ENCODE data around the gene DNAJB1. TPM values are rescaled to one million over a fixed set of nuclear protein-coding genes. Genes with fewer than 3 reads are reported as not detected.

Gene DNAJB1
- total and polyA plus RNA-seq, 2 experiments from 2014 or later, result 101 to 124 TPM

- H3K27ac ChIP-seq, result peak overlapping the region; percentile 69
- H3K9me2 ChIP-seq (ENCODE audit: insufficient read depth), result no peaks in the 10 kb centered on the region
- H4K20me1 ChIP-seq (ENCODE audit: insufficient read depth), result no peaks in the 10 kb centered on the region
- H3K9ac ChIP-seq, result peak overlapping the region; percentile 32
- peaks cover 26% of the 10 kb centered on the region for H3F3A ChIP-seq (ENCODE audit: insufficient read depth)
- TF ChIP-seq EZH2 (IDR thresholded peaks at IDR 0.05; ENCODE audit: insufficient read depth, poor library complexity, severe bottlenecking) (no peak), EZH2phosphoT487 (IDR thresholded peaks at IDR 0.05; ENCODE audit: insufficient read depth, low read depth) (no peak)
- peaks cover 15% of the 10 kb centered on the region for H3K36me3 ChIP-seq (ENCODE audit: low read depth)
- no peaks in the 10 kb centered on the region for H3K27me3 ChIP-seq (replicated peaks; ENCODE audit: insufficient read depth)
- no peak overlapping the region for H2AFZ ChIP-seq
- in situ Hi-C loops (cut with MboI), result no loop called here
- no peaks in the 10 kb centered on the region for H3K9me3 ChIP-seq (ENCODE audit: low read depth)
- H3K4me2 ChIP-seq (ENCODE audit: unreplicated experiment), result no peak overlapping the region
- no peak overlapping the region for H3K4me3 ChIP-seq
- 40 to 50% methylated on average over 2 of the region's 2 CpGs for WGBS, 2 experiments (ENCODE audit: low coverage in 1 of 2, low lambda C conversion rate in 2 of 2, missing lambda C conversion rate in 2 of 2)
- H3K4me1 ChIP-seq (ENCODE audit: insufficient read depth), result peaks cover 24% of the 10 kb centered on the region
- peak; percentile 87 for DNase-seq
- H3K79me2 ChIP-seq (ENCODE audit: insufficient read depth), result peaks cover 27% of the 10 kb centered on the region
These were observed 1.7 kb upstream of the DNAJB1 start for GRCh38 chr19:14519860-14520407.

GRCh38 chr19:14519245-14519859 is 1.2 kb upstream of the DNAJB1 start:
- 87 to 90% methylated on average over 22 of the region's 22 CpGs for WGBS, 2 experiments (ENCODE audit: low coverage in 1 of 2, low lambda C conversion rate in 2 of 2, missing lambda C conversion rate in 2 of 2)
- peak overlapping the region; percentile 78 for H3K4me2 ChIP-seq (ENCODE audit: unreplicated experiment)

DNA sequence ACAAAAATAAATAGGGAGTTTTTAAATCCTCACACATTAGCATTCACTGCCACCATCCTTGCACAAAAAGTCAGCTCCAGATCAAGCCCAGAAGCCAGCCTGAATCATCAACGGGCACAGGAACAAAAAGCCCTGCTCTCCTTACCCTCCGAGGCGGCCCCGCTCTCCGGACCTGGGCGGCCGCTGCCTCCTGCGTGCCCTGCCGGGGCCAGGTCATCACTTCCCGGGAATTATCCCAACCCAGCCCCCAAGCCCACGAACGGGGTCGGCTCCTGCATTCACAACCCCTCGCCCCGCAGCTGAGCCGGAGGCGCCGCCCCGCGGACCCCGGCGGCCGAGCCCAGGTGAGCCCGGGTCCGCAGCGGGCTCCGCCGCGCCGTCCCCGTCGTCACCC is 754 bp downstream of the DNAJB1 start:
- Histone ChIP-seq H3K9me2 (ENCODE audit: insufficient read depth) (no peaks in the 10 kb centered on the region), H4K20me1 (ENCODE audit: insufficient read depth) (no peaks in the 10 kb centered on the region), H3K9ac (peak overlapping the region; percentile 97), H3K27me3 (replicated peaks; ENCODE audit: insufficient read depth) (no peaks in the 10 kb centered on the region), H3K4me3 (peak overlapping the region; percentile 97), H3F3A (ENCODE audit: insufficient read depth) (peaks cover 42% of the 10 kb centered on the region), H2AFZ (no peak overlapping the region), H3K27ac (peak overlapping the region; percentile 97), H3K4me1 (ENCODE audit: insufficient read depth) (peaks cover 25% of the 10 kb centered on the region), H3K4me2 (ENCODE audit: unreplicated experiment) (peak overlapping the region; percentile 94), H3K9me3 (ENCODE audit: low read depth) (no peaks in the 10 kb centered on the region), H3K36me3 (ENCODE audit: low read depth) (peaks cover 24% of the 10 kb centered on the region), H3K79me2 (ENCODE audit: insufficient read depth) (peaks cover 40% of the 10 kb centered on the region)
- TF ChIP-seq EZH2 (IDR thresholded peaks at IDR 0.05; ENCODE audit: insufficient read depth, poor library complexity, severe bottlenecking) (no peak), EZH2phosphoT487 (IDR thresholded peaks at IDR 0.05; ENCODE audit: insufficient read depth, low read depth) (no peak)
- 1 to 2% methylated on average over 13 of the region's 32 CpGs for WGBS, 2 experiments (ENCODE audit: low coverage in 1 of 2, low lambda C conversion rate in 2 of 2, missing lambda C conversion rate in 2 of 2)
- in situ Hi-C loops (cut with MboI), result no loop called here
- DNase-seq, result peak; percentile 79

More at GRCh38 chr19:14519245-14519859, 1.2 kb upstream of the DNAJB1 start:
- no peak for DNase-seq
- Histone ChIP-seq H3K9me3 (ENCODE audit: low read depth) (no peaks in the 10 kb centered on the region), H3K9me2 (ENCODE audit: insufficient read depth) (no peaks in the 10 kb centered on the region), H3K79me2 (ENCODE audit: insufficient read depth) (peaks cover 33% of the 10 kb centered on the region), H3K27me3 (replicated peaks; ENCODE audit: insufficient read depth) (no peaks in the 10 kb centered on the region), H3F3A (ENCODE audit: insufficient read depth) (peaks cover 31% of the 10 kb centered on the region), H3K4me1 (ENCODE audit: insufficient read depth) (peaks cover 25% of the 10 kb centered on the region), H3K9ac (peak overlapping the region; percentile 32), H2AFZ (peak overlapping the region; percentile 96), H3K36me3 (ENCODE audit: low read depth) (peaks cover 21% of the 10 kb centered on the region), H4K20me1 (ENCODE audit: insufficient read depth) (no peaks in the 10 kb centered on the region), H3K27ac (peak overlapping the region; percentile 69), H3K4me3 (peak overlapping the region; percentile 74; the same call in 1 of the 2 replicates)
- TF ChIP-seq EZH2phosphoT487 (IDR thresholded peaks at IDR 0.05; ENCODE audit: insufficient read depth, low read depth) (no peak), EZH2 (IDR thresholded peaks at IDR 0.05; ENCODE audit: insufficient read depth, poor library complexity, severe bottlenecking) (no peak)
- in situ Hi-C loops (cut with MboI), result no loop called here

- peak; percentile 39 for DNase-seq
- Histone ChIP-seq H3K9ac (peak overlapping the region; percentile 97), H3K4me1 (ENCODE audit: insufficient read depth) (peaks cover 25% of the 10 kb centered on the region), H2AFZ (no peak overlapping the region), H3K4me2 (ENCODE audit: unreplicated experiment) (peak overlapping the region; percentile 94), H3K9me3 (ENCODE audit: low read depth) (no peaks in the 10 kb centered on the region), H3K27me3 (replicated peaks; ENCODE audit: insufficient read depth) (no peaks in the 10 kb centered on the region), H3F3A (ENCODE audit: insufficient read depth) (peaks cover 42% of the 10 kb centered on the region), H3K4me3 (peak overlapping the region; percentile 97), H3K9me2 (ENCODE audit: insufficient read depth) (no peaks in the 10 kb centered on the region), H3K79me2 (ENCODE audit: insufficient read depth) (peaks cover 40% of the 10 kb centered on the region), H3K27ac (peak overlapping the region; percentile 97), H3K36me3 (ENCODE audit: low read depth) (peaks cover 24% of the 10 kb centered on the region), H4K20me1 (ENCODE audit: insufficient read depth) (no peaks in the 10 kb centered on the region)
- 19 to 20% methylated on average over 22 of the region's 22 CpGs for WGBS, 2 experiments (ENCODE audit: low coverage in 1 of 2, low lambda C conversion rate in 2 of 2, missing lambda C conversion rate in 2 of 2)
- TF ChIP-seq EZH2phosphoT487 (IDR thresholded peaks at IDR 0.05; ENCODE audit: insufficient read depth, low read depth) (no peak), EZH2 (IDR thresholded peaks at IDR 0.05; ENCODE audit: insufficient read depth, poor library complexity, severe bottlenecking) (no peak)
- in situ Hi-C loops (cut with MboI), result no loop called here
These were observed 1.3 kb downstream of the DNAJB1 start for GRCh38 chr19:14516746-14517438.

All from GM23248 (cell line).